SKM-1 treated with dmso at 0.1 percent for 144 hours (cell line): ENCODE results near the gene PRELP.
"Not testable (repeated sequence)": the region's sequence is repeated elsewhere in the genome, so short reads cannot be mapped to it uniquely, and the experiment has no call there.

Source experiments
- DNase-seq: peaks from one replicate; lab custom pipeline; 2025; ENCODE audit not compliant: unreplicated experiment; lab: John Stamatoyannopoulos, UW

PRELP gene

GRCh38 chr1:203475012-203475981 is at the start of gene PRELP:
Gene PRELP (plus strand): TSS chr1:203475806. CDS start chr1:203483185, 7,379 bp downstream.
- DNase-seq, result no peak

DNA sequence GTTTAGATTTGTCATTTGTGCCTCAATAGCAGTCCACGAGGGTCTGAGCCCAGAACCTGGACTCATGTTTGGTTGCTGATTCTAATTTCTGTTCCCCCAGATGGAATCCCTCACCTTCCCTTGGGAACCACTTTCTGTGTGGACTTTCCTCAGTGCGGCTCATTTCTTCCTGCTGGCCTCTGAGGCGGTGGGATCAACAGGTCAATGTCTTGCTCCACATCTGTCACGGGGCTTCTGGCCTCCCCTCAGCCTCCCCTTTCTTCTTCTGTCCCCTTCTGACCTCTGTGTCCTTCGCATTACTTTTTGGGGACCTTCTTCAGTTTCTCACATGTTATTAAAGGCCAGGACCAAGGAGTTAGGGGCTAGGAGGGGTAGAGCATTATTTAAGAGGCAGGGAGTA is 49.2 kb upstream of the PRELP start:
- no peak for DNase-seq

- no peak for DNase-seq
Observed at GRCh38 chr1:203426870-203427269, 48.7 kb upstream of the PRELP start.

GRCh38 chr1:203427451-203427850 is 48.2 kb upstream of the PRELP start:
- no peak for DNase-seq

DNA sequence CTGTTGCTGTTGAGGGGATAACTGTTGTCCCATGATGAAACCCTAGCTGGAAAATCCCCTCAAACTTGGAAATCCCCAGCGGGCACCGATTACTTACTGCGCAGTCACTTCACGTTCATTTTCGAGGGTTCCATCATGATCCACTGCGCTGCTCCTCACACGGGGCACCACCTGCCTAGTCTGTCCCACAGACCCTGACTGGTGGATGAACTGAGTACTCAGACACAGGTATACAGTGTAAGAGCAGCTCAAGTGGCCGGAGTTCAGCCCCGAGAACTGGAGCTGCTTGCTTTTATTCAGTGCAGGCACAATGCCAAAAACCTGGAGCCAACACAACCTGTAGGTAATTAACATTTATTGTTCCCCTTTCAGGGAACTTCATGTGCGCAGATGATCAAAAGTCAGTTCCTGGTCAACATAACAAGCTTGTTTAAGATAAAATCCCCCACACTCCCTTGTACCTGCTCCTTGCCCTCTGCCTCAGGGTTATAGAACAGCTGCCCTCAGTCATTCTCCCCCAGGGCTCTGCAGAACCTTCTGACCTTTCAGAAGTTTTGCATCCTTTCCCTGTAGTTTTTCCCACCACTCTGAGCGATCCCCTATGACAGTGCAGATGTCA is 46.5 kb upstream of the PRELP start:
- DNase-seq, result no peak

- DNase-seq, result no peak
Observed at GRCh38 chr1:203435615-203436014, 40.0 kb upstream of the PRELP start.

DNA sequence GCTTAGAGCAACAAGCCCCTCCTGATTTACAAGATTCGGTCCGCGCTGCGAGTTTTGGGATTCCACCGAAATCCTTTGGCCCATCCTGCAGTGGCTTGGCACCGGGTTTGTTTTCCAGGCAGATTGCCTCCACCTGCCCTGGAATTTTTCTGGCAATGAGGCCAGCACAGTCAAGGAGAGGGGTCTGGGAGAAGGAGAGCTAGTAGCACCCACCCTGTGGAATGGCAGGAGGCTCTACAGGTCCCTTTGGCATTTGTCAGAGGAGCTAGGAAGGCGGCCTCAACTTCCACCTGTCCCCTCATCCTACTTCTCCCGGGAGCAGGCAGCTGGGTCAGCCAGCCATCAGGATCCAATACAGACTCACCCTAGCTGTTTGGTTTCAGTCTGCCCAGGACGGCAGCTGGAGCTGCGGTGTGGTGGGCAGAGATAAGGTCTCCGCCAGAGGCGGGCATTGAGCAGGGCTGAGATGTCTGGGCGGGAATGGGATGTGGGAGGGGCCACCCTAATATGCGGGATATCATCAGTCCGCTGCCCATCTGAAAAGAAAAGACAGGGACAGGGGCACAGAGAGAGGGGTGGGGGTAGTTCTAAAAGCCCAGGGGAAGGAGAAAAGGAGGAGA is 37.8 kb upstream of the PRELP start:
- DNase-seq, result no peak

GRCh38 chr1:203439131-203439730 is 36.4 kb upstream of the PRELP start:
- DNase-seq, result no peak

DNA sequence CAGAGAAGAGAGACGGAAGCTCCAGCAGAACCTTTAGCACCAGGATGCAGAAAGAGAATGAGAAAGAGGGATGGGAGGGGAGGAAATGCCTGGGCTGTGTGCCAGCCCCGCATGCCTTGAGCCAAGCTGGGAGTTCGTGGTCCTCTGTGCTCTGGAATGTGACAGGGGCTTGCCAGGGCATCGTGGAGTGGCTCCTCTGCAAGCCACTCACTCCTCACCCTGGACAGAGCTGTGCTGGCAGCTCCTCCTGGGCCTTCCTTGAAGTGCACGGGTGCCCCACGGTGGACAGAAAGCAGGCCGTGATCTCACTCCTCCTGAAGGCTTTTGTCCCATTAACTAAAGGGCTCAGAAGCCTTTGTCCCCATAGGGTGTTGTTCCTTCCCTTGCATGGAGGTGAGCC is 34.8 kb upstream of the PRELP start:
- DNase-seq, result no peak

GRCh38 chr1:203441766-203442165 is 33.8 kb upstream of the PRELP start:
- DNase-seq, result no peak

GRCh38 chr1:203442821-203443220 is 32.8 kb upstream of the PRELP start:
- no peak for DNase-seq

DNA sequence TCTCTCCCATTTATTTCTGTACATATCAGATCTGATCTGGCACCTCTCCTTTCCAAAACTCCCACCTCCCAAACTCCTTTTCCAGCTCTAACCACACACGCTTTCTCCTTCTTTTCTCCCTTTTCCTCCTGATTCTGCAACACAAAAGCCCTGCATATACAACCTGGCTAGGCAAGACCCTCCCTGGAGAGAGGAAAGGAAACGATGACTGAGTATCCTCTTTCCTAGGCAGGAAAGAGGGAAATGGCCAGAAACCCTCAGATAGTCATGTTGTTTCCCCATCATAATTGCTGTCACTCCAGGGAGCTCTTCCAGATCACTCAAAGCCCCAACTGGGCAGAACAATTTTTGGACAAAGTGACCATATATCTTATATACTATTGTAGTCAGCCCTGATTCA is 32.3 kb upstream of the PRELP start:
- DNase-seq, result no peak

GRCh38 chr1:203444171-203444576 is 31.4 kb upstream of the PRELP start:
- DNase-seq, result no peak

DNA sequence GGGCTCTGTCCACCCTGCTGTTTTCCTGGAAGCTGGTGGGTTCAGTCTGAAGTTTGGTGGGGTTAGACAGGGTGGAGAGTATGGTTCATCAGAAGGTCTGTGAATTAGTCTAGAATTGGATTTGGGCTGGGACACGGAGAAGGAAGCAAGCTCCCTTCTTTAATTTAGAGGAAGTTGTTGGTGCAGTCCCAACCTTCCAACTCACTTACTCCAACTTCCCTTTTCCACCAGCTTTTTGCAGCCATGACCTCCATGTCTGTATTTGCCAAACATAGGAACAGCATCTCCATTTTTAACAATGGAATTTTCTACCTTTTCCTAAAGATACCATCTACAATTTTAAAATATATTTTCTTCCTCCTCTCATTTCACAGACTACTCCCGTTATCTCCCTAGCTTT is 28.5 kb upstream of the PRELP start:
- peak; percentile 92 for DNase-seq

DNA sequence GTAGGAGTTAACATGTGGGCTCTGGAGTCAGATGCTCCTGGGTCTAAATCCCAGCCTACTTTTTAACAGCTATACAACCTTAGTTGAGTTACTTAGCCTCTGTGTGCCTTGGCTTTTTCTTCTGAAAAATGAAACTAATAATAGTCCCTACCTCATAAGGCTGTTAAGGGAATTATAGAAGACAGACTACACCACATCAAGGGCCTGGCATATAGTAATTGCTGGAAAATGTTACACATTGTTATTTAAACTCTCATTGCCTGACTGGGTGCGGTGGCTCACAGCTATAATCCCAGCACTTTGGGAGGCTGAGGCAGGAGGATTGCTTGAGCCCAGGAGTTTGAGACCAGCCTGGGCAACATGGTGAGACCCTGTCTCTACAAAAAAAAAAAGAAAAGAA is 28.0 kb upstream of the PRELP start:
- not testable (repeated sequence) for DNase-seq

DNA sequence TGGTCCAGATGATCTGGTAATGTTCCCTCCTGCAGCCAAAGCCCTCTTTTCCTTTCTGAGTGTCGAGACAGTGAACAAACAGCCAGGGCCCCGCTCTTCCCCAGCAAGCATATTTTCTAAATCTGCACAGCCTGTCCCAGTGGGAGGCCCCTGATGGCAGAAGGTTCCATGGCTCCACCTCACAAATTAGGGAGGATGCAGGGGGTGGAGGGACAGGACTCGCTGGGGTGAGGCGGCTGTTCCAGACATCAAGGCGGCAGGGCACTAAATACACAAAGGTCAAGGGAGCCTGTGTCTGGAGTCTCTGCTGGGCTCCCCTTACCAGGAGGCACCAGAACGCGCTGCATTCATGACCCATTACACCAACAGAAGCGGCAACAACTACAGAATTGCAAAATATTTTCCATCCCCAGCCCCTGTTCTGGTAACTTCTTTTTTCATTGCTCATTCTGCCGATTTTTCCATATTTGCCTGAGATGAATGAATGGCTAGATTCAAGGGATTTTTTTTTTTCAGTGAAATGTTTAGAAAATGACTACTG is 27.0 kb upstream of the PRELP start:
- no peak for DNase-seq

GRCh38 chr1:203450001-203450400 is 25.6 kb upstream of the PRELP start:
- DNase-seq, result no peak

GRCh38 chr1:203450479-203451149 is 25.0 kb upstream of the PRELP start:
- no peak for DNase-seq

DNA sequence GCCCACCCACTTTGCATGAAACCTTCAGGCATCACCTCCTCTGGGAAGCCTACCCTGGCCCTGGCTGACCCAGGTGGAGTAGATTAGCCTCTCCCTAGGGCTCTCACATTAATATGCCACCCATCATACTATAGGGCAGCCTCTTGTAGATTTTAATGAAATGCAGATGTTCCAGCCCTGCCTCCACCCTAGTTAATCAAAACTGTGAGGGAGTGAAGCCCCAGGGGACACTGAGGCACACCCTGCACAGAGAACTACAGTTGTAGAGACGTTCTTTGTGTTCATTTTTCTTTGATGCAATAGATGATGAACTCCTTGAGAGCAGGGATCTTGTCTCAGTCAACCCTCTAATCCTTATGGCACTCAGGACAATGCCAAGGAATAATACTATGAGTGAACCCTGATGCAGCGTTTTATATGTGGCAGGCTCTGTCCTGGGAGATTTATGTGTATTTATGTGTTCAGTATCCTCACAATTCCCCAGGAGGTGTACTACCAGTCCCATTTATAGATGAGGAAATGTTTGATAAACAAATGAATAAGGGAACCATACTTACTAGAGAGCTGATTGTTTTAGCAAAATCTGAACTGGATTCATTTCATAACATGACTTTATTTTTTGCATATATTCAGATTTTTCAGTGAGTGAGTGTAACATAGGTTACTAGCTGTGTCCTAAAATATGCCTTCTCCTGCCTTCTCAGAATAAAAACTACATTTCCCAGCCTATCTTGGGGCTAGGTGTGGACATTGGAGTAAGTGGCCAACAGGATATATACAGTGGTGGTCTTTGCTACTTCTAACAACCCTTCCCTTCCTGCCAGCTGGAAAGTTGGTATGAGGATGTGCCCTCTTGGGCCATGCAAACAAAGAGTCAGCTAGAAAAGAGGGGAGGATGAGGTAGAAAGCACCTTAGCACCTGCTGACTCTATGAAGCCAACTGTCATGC is 23.5 kb upstream of the PRELP start:
- DNase-seq, result no peak

DNA sequence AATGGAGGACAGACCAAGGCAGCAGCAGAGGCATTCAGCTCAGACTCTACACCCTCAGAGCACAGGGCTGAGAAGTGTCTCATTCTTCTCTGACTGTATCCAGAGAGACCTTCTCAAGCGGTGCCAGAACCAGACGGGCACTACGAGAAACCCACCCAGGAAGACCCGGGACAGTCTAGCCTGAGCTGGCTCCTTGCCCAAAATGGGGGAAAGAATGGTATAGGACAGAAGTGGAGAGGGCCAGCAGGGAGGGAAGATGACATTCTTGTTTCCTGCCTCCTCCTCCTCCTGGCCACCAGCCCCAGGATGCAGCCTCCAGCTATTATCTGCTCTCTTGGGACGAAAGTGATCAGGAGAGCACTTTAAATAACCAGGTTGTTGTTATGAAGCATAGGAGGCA is 22.6 kb upstream of the PRELP start:
- DNase-seq, result no peak
